ENCODE results near the gene AP1AR.

DNA sequence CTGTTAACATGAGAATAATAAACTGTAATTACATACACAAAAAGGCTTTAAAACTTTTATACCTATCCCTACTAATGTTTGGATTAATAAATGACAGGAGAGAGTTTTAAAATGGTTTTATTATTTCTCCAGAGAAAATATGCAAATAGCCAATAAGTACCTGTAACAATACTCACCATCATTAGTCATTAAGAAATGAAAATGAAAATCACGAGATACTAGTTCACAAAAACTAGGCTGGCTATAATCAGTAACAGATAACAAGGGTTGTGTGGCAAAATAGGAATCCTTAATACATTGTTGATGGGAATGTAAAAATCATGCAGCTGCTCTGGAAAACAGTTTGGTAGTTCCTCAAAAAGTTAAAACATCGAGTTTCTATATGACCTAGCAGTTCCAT lies 25.2 kb upstream of the AP1AR start:
- TF ChIP-seq, protein P1, sequence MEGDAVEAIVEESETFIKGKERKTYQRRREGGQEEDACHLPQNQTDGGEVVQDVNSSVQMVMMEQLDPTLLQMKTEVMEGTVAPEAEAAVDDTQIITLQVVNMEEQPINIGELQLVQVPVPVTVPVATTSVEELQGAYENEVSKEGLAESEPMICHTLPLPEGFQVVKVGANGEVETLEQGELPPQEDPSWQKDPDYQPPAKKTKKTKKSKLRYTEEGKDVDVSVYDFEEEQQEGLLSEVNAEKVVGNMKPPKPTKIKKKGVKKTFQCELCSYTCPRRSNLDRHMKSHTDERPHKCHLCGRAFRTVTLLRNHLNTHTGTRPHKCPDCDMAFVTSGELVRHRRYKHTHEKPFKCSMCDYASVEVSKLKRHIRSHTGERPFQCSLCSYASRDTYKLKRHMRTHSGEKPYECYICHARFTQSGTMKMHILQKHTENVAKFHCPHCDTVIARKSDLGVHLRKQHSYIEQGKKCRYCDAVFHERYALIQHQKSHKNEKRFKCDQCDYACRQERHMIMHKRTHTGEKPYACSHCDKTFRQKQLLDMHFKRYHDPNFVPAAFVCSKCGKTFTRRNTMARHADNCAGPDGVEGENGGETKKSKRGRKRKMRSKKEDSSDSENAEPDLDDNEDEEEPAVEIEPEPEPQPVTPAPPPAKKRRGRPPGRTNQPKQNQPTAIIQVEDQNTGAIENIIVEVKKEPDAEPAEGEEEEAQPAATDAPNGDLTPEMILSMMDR (IDR thresholded peaks at IDR 0.05) = no peak
- TF ChIP-seq POLR2A (IDR thresholded peaks at IDR 0.05) = no peak
